NCI-H345 treated with DMSO at 0.1 percent for 48 hours (cell line): ENCODE data around the gene ABHD15.

Source experiments
- DNase-seq: peaks from one replicate; lab custom pipeline; 2025; ENCODE audit not compliant: unreplicated experiment; lab: John Stamatoyannopoulos, UW

ABHD15 gene

DNA sequence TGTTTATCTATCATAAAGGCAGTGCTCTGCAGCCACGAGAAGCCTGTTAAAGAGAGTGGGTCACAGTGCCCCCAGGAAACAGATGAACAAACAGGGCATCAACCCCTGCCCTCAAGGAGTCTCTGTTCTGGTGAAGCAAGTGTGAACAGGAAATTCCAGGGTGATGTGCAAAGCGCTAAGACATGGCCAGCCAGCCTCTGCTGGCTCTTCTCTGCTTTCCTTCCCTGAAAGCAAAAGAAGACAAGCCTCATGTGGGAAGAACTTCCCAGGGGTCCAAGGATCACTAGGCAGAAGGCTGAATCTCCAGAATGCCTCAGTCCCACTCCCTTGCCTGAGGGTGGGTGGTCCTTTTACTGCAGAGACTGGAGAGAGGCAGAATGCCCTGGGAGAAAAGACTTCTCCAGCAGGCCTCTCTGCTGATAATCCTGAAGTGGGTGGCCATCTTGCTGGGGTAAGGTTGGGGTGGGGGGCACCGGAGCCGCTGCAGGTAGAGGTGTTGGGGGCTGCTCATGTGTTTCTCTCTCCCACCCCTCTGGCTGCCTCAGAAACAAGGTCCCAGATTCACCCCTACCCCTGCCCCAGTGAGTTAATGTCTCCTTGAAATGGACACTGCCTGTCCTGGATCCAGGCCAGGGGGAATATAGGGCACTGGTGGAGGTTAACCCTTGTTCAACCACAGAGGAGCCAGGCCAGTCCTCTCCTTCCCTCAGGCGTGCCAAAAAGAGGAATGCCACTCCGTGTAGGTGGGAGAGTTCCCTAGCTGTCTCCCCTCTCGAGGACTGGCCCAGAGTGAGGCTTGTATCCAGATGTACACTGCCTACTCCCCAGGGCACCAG, 28.5 kb upstream of the ABHD15 start:
- no peak for DNase-seq

GRCh38 chr17:29594519-29595090, 27.8 kb upstream of the ABHD15 start:
- DNase-seq = no peak

DNA sequence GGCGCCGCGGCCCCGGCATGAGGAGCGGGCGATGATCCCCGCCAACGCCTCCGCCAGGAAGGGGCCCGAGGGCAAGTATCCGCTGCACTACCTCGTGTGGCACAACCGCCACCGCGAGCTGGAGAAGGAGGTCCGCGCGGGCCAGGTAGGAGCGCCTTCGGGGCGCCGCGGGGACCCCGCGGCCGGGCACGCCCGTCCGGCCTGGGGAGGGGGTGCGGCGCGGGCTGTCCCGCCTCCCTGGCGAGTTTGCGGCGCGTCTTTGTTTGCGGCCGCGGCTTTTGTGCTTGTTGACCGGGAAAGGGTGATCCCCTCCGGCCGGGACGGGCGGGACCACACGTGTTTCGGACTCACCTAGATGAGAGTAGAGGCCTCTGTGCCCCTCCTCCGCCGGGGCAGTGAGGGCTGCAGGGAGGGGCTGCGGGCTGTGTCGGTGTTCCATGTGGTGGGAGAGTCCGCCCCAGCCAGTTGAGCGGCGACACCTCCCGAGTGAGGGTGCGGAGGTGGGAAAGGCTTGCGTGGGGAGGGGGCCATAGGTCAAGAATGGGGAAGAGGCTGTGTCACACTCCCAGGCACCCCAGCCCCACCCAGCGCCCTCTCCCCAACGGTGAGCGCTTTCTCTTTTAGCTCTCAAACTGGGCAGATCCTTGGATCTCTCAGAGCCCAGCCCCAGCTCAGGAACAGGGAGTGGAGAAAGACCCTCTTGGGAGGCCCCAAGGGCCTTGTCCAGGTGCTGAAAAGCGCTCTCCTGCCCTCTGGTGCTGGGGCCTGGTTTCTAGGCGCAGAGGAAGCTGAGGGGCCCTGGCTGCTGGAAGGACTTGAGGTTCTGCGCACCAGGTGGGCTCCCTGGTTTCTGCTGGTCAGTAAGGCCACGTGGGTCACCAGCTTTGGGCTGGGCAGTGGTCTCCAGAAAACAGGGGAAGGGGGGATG, 27.0 kb upstream of the ABHD15 start:
- peak; percentile 5 for DNase-seq

GRCh38 chr17:29592850-29593551, 26.2 kb upstream of the ABHD15 start, which contains the start of gene ANKRD13B:
Gene ANKRD13B (plus strand): TSS chr17:29593132. CDS start chr17:29593622, 490 bp downstream.
- DNase-seq = peak; percentile 83

DNA sequence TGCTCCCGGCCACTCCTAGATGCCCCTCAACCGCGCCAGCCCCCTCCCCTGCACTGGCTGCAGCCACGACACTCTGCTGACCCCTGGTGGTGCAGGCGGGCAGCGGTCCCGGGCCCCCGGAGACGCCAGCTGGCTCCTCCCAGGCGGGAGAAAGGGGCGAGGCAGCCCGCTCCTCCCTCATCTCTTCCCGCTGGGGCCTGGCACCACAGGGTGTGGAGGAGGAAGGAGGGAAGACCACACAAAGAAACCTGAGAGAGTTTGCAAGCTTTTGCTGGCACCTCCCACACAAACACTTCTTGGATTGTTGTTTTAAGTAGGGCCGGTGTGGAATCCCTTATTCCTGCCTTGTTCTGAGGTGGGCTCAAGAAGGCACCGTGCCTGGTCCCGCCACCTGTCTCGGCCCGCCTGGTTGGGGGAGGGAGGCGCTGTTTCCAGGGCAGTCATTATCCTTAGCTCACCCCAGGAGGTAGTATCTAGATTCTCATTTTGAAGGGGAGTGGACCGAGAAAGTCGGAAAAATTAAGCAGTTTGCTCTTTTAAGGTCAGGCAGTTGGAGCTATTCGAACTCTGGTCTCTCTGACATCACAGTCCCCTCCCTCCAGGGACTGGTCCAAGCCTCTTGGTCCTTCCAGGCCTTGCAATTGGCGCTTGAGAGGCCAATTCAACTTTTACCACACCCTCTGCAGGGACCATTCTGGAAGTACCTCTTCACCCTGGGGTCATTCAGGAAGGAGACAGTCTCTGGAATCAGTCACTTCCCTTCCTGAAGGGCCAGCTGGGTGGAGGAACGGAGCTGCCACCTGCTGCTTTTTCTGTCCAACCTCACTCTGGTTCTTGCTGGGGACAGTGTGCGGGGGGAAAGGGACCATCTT, 25.1 kb upstream of the ABHD15 start:
- peak; percentile 94 for DNase-seq

DNA sequence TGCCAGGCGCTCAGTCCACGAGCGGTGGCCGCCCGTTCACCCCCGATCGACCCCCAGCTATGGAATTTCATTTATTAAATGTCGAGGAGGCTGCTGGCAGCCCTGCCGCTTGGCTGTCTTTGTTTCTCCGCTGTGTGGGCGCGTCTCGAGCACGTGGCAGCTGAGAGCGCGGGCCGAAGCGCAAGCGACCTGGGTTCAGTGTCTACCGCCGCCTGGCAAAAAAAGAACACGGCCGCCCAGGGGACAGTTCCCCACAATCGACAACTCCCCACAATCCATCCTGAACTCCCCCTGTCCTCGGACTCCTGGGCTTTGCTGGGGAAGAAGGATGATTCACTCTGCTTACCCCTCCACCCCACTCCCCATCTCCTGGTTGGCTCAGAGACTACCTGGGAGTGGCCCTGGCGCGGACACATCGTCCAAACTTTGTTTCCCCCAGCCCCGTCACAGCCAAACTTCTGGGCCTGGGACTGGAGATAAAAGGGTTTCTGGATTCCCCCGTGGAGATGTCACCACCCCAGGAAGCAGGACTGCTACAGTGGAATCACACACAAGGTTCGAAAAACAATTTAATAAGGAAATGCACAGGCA, 24.4 kb upstream of the ABHD15 start:
- peak; percentile 75 for DNase-seq

DNA sequence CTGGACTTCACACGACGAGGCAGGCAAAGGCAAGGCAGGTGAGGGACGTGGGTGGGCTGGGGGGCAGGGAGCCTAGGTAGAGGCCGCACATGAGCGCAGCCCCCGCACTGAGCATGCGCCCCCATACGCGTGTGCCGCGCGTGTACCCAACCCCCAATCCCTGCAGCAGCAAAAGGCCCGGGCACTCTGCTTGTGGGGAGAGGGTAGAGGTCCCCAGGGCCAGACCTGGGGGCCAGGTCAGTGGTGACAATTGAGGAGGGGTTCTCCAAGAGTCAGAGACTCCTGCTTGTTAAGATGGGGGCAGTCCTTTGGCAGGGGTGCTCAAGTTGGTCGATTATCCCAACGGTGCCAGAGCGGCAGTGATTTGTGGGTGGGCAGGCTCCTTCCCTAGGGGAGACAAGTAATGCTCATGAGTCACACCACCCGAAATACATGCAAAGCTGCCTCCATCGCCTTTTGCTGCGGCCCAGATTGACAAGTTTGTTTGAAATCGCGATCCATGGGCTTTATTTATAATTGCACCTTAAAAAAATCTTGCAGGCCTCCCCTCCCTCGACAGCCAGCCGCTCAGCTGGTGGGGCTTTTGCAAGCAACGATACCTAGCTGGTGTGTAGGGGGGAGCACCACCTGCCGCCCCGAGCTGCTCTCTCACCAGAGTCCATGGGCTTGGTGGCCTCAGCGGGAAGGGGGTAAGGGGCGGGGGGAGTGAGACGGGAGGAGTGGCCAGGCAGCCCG, 23.7 kb upstream of the ABHD15 start:
- DNase-seq = peak; percentile 46

- peak; percentile 72 for DNase-seq
These were observed 22.9 kb upstream of the ABHD15 start, which contains the start of gene GIT1 for GRCh38 chr17:29589524-29590410. Gene GIT1 (minus strand): TSS chr17:29589648. CDS start chr17:29589378, 270 bp downstream.

- peak; percentile 4 for DNase-seq
These were observed 21.9 kb upstream of the ABHD15 start for GRCh38 chr17:29588562-29589411.

GRCh38 chr17:29588017-29588561, 21.3 kb upstream of the ABHD15 start:
- no peak for DNase-seq

GRCh38 chr17:29587591-29587990, 20.8 kb upstream of the ABHD15 start:
- no peak for DNase-seq

DNA sequence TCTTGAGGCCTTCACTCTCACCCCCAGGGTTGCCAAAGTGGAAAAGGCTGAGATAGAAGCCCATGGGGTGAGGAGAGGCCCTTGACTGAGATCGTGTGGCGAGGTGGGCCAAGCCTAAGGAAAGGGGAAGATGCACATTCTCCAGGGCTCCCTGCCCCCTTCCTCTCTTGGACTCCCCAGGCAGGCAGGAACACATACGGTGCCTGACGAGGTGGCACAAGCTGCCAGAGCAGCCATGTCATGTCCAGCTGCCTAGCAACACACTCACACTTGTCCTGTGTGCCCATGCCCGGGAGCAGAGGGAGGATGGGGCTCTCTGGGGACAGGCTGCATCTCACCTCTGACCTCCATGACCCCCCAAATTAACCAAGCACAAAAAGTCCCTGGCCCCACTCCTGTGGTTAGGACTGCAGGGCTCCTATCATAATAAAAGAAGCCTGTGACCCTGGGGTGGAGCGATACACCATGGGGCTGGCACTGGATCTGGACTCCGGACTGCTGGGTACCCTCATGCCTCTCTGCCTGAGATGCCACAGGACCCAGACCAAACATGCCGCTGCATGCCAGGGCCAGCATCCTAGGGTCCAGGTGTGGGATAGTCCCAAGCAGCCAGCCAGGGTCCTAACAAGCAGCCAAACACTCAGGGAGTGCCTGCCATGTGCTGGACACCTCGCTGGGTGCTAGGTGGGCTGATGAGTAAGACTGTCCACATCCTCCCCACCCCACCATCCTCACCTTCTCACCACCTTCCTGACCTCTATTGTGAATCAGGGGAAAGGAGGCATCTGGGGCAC, 20.0 kb upstream of the ABHD15 start:
- no peak for DNase-seq

- DNase-seq = no peak
These were observed 18.4 kb upstream of the ABHD15 start for GRCh38 chr17:29585080-29585751.

- DNase-seq = no peak
These were observed 17.7 kb upstream of the ABHD15 start for GRCh38 chr17:29584452-29585079.
